ENCODE results near the gene FAM114A1.

Gene FAM114A1

GRCh38 chr4:38930204-38930603 is 62.6 kb downstream of the FAM114A1 start:
- Histone ChIP-seq H2BK5ac (ENCODE audit: low read length) (no peak overlapping the region), H3K4me1 (ENCODE audit: control insufficient read depth, low read depth, low read length) (no peaks in the 10 kb centered on the region), H4K8ac (ENCODE audit: low read depth, low read length) (no peak overlapping the region), H3K4ac (ENCODE audit: low read depth, low read length) (no peak overlapping the region), H3K9ac (ENCODE audit: low read length) (no peak overlapping the region), H2BK15ac (replicated peaks; ENCODE audit: low read depth) (no peak overlapping the region), H3K23ac (ENCODE audit: low read length) (no peak overlapping the region), H3K79me1 (ENCODE audit: low read length) (no peaks in the 10 kb centered on the region), H3K79me2 (ENCODE audit: control insufficient read depth, insufficient read depth, low read length) (no peaks in the 10 kb centered on the region), H3K56ac (ENCODE audit: low read length) (no peak overlapping the region), H4K5ac (ENCODE audit: low read length) (no peak overlapping the region), H2BK120ac (ENCODE audit: low read depth, low read length) (no peak overlapping the region), H3K4me2 (ENCODE audit: low read length) (no peak overlapping the region), H3K27ac (ENCODE audit: low read depth, low read length) (no peak overlapping the region), H3K36me3 (ENCODE audit: control insufficient read depth, insufficient read depth, low read length) (no peaks in the 10 kb centered on the region), H3K18ac (ENCODE audit: low read length) (no peak overlapping the region), H3K27me3 (ENCODE audit: insufficient read depth, low read length, poor library complexity) (no peaks in the 10 kb centered on the region), H3K4me3 (ENCODE audit: low read length) (no peak overlapping the region), H2AK5ac (ENCODE audit: low read length) (no peak overlapping the region)
- no peak for DNase-seq
- WGBS (ENCODE audit: extremely low coverage, insufficient coverage, low lambda C conversion rate), result no CpG with 5 or more reads among the region's 1 CpG

- no peak overlapping the region for H3K23ac ChIP-seq (ENCODE audit: low read length)
- H3K4ac ChIP-seq (ENCODE audit: low read depth, low read length), result no peak overlapping the region
- H3K18ac ChIP-seq (ENCODE audit: low read length), result no peak overlapping the region
- no peak overlapping the region for H3K9ac ChIP-seq (ENCODE audit: low read length)
- no peak overlapping the region for H3K56ac ChIP-seq (ENCODE audit: low read length)
- no peak overlapping the region for H3K4me2 ChIP-seq (ENCODE audit: low read length)
- no CpG with 5 or more reads among the region's 6 CpGs for WGBS (ENCODE audit: extremely low coverage, insufficient coverage, low lambda C conversion rate)
- DNase-seq, result no peak
- H3K4me3 ChIP-seq (ENCODE audit: low read length), result no peak overlapping the region
- H3K79me1 ChIP-seq (ENCODE audit: low read length), result no peaks in the 10 kb centered on the region
- H2BK120ac ChIP-seq (ENCODE audit: low read depth, low read length), result no peak overlapping the region
- no peak overlapping the region for H3K27ac ChIP-seq (ENCODE audit: low read depth, low read length)
- no peaks in the 10 kb centered on the region for H3K4me1 ChIP-seq (ENCODE audit: control insufficient read depth, low read depth, low read length)
- H3K27me3 ChIP-seq (ENCODE audit: insufficient read depth, low read length, poor library complexity), result no peaks in the 10 kb centered on the region
- no peak overlapping the region for H2BK15ac ChIP-seq (replicated peaks; ENCODE audit: low read depth)
- no peak overlapping the region for H2AK5ac ChIP-seq (ENCODE audit: low read length)
- no peaks in the 10 kb centered on the region for H3K79me2 ChIP-seq (ENCODE audit: control insufficient read depth, insufficient read depth, low read length)
- H3K36me3 ChIP-seq (ENCODE audit: control insufficient read depth, insufficient read depth, low read length), result no peaks in the 10 kb centered on the region
- no peak overlapping the region for H4K8ac ChIP-seq (ENCODE audit: low read depth, low read length)
- no peak overlapping the region for H2BK5ac ChIP-seq (ENCODE audit: low read length)
- H4K5ac ChIP-seq (ENCODE audit: low read length), result no peak overlapping the region
Observed at GRCh38 chr4:38930707-38931106, 63.1 kb downstream of the FAM114A1 start.

- Histone ChIP-seq H3K36me3 (ENCODE audit: control insufficient read depth, insufficient read depth, low read length) (no peaks in the 10 kb centered on the region), H2BK120ac (ENCODE audit: low read depth, low read length) (no peak overlapping the region), H3K79me2 (ENCODE audit: control insufficient read depth, insufficient read depth, low read length) (no peaks in the 10 kb centered on the region), H3K4me2 (ENCODE audit: low read length) (no peak overlapping the region), H3K79me1 (ENCODE audit: low read length) (no peaks in the 10 kb centered on the region), H2AK5ac (ENCODE audit: low read length) (no peak overlapping the region), H2BK5ac (ENCODE audit: low read length) (no peak overlapping the region), H4K8ac (ENCODE audit: low read depth, low read length) (no peak overlapping the region), H3K18ac (ENCODE audit: low read length) (no peak overlapping the region), H3K27me3 (ENCODE audit: insufficient read depth, low read length, poor library complexity) (no peaks in the 10 kb centered on the region), H3K23ac (ENCODE audit: low read length) (no peak overlapping the region), H2BK15ac (replicated peaks; ENCODE audit: low read depth) (no peak overlapping the region), H3K27ac (ENCODE audit: low read depth, low read length) (no peak overlapping the region), H3K9ac (ENCODE audit: low read length) (no peak overlapping the region), H3K4me1 (ENCODE audit: control insufficient read depth, low read depth, low read length) (no peaks in the 10 kb centered on the region), H3K56ac (ENCODE audit: low read length) (no peak overlapping the region), H3K4me3 (ENCODE audit: low read length) (no peak overlapping the region), H4K5ac (ENCODE audit: low read length) (no peak overlapping the region), H3K4ac (ENCODE audit: low read depth, low read length) (no peak overlapping the region)
- no CpG with 5 or more reads among the region's 5 CpGs for WGBS (ENCODE audit: extremely low coverage, insufficient coverage, low lambda C conversion rate)
- no peak for DNase-seq
Observed at GRCh38 chr4:38931125-38931524, 63.5 kb downstream of the FAM114A1 start.

GRCh38 chr4:38935391-38936073 is 67.9 kb downstream of the FAM114A1 start:
- H3K36me3 ChIP-seq (ENCODE audit: control insufficient read depth, insufficient read depth, low read length), result no peaks in the 10 kb centered on the region
- no peaks in the 10 kb centered on the region for H3K79me2 ChIP-seq (ENCODE audit: control insufficient read depth, insufficient read depth, low read length)
- H2BK15ac ChIP-seq (replicated peaks; ENCODE audit: low read depth), result no peak overlapping the region
- H3K4me2 ChIP-seq (ENCODE audit: low read length), result no peak overlapping the region
- no peak overlapping the region for H3K18ac ChIP-seq (ENCODE audit: low read length)
- H3K4ac ChIP-seq (ENCODE audit: low read depth, low read length), result no peak overlapping the region
- no peak overlapping the region for H2BK5ac ChIP-seq (ENCODE audit: low read length)
- no peak overlapping the region for H2BK120ac ChIP-seq (ENCODE audit: low read depth, low read length)
- H3K56ac ChIP-seq (ENCODE audit: low read length), result no peak overlapping the region
- no peak overlapping the region for H3K4me3 ChIP-seq (ENCODE audit: low read length)
- no peak overlapping the region for H3K27ac ChIP-seq (ENCODE audit: low read depth, low read length)
- H3K23ac ChIP-seq (ENCODE audit: low read length), result no peak overlapping the region
- H4K8ac ChIP-seq (ENCODE audit: low read depth, low read length), result no peak overlapping the region
- H3K9ac ChIP-seq (ENCODE audit: low read length), result no peak overlapping the region
- H3K27me3 ChIP-seq (ENCODE audit: insufficient read depth, low read length, poor library complexity), result no peaks in the 10 kb centered on the region
- no peaks in the 10 kb centered on the region for H3K79me1 ChIP-seq (ENCODE audit: low read length)
- no peak overlapping the region for H2AK5ac ChIP-seq (ENCODE audit: low read length)
- DNase-seq, result no peak
- H4K5ac ChIP-seq (ENCODE audit: low read length), result no peak overlapping the region
- no peaks in the 10 kb centered on the region for H3K4me1 ChIP-seq (ENCODE audit: control insufficient read depth, low read depth, low read length)
- no CpG with 5 or more reads among the region's 5 CpGs for WGBS (ENCODE audit: extremely low coverage, insufficient coverage, low lambda C conversion rate)

- no peak overlapping the region for H2AK5ac ChIP-seq (ENCODE audit: low read length)
- no peaks in the 10 kb centered on the region for H3K79me2 ChIP-seq (ENCODE audit: control insufficient read depth, insufficient read depth, low read length)
- H3K23ac ChIP-seq (ENCODE audit: low read length), result no peak overlapping the region
- H3K4me3 ChIP-seq (ENCODE audit: low read length), result no peak overlapping the region
- H3K79me1 ChIP-seq (ENCODE audit: low read length), result no peaks in the 10 kb centered on the region
- H3K4me1 ChIP-seq (ENCODE audit: control insufficient read depth, low read depth, low read length), result no peaks in the 10 kb centered on the region
- H3K36me3 ChIP-seq (ENCODE audit: control insufficient read depth, insufficient read depth, low read length), result peaks cover 2% of the 10 kb centered on the region
- H3K4ac ChIP-seq (ENCODE audit: low read depth, low read length), result no peak overlapping the region
- H2BK120ac ChIP-seq (ENCODE audit: low read depth, low read length), result no peak overlapping the region
- H3K18ac ChIP-seq (ENCODE audit: low read length), result no peak overlapping the region
- H3K27ac ChIP-seq (ENCODE audit: low read depth, low read length), result no peak overlapping the region
- H2BK5ac ChIP-seq (ENCODE audit: low read length), result no peak overlapping the region
- no CpG with 5 or more reads among the region's 1 CpG for WGBS (ENCODE audit: extremely low coverage, insufficient coverage, low lambda C conversion rate)
- no peak for DNase-seq
- no peak overlapping the region for H3K56ac ChIP-seq (ENCODE audit: low read length)
- H3K9ac ChIP-seq (ENCODE audit: low read length), result no peak overlapping the region
- no peak overlapping the region for H3K4me2 ChIP-seq (ENCODE audit: low read length)
- H4K8ac ChIP-seq (ENCODE audit: low read depth, low read length), result no peak overlapping the region
- H4K5ac ChIP-seq (ENCODE audit: low read length), result no peak overlapping the region
- H3K27me3 ChIP-seq (ENCODE audit: insufficient read depth, low read length, poor library complexity), result no peaks in the 10 kb centered on the region
- no peak overlapping the region for H2BK15ac ChIP-seq (replicated peaks; ENCODE audit: low read depth)
Observed at GRCh38 chr4:38939165-38939564, 71.6 kb downstream of the FAM114A1 start.

GRCh38 chr4:38940476-38940875 is 72.9 kb downstream of the FAM114A1 start:
- no peak overlapping the region for H3K9ac ChIP-seq (ENCODE audit: low read length)
- H2BK120ac ChIP-seq (ENCODE audit: low read depth, low read length), result no peak overlapping the region
- H3K79me2 ChIP-seq (ENCODE audit: control insufficient read depth, insufficient read depth, low read length), result no peaks in the 10 kb centered on the region
- WGBS (ENCODE audit: extremely low coverage, insufficient coverage, low lambda C conversion rate), result no CpG with 5 or more reads among the region's 3 CpGs
- no peak overlapping the region for H3K23ac ChIP-seq (ENCODE audit: low read length)
- peaks cover 2% of the 10 kb centered on the region for H3K36me3 ChIP-seq (ENCODE audit: control insufficient read depth, insufficient read depth, low read length)
- no peak overlapping the region for H3K4ac ChIP-seq (ENCODE audit: low read depth, low read length)
- no peak overlapping the region for H2AK5ac ChIP-seq (ENCODE audit: low read length)
- no peaks in the 10 kb centered on the region for H3K79me1 ChIP-seq (ENCODE audit: low read length)
- H3K27me3 ChIP-seq (ENCODE audit: insufficient read depth, low read length, poor library complexity), result no peaks in the 10 kb centered on the region
- DNase-seq, result no peak
- H2BK5ac ChIP-seq (ENCODE audit: low read length), result no peak overlapping the region
- no peak overlapping the region for H3K27ac ChIP-seq (ENCODE audit: low read depth, low read length)
- H4K8ac ChIP-seq (ENCODE audit: low read depth, low read length), result no peak overlapping the region
- no peak overlapping the region for H3K4me2 ChIP-seq (ENCODE audit: low read length)
- H4K5ac ChIP-seq (ENCODE audit: low read length), result no peak overlapping the region
- H3K4me3 ChIP-seq (ENCODE audit: low read length), result no peak overlapping the region
- no peak overlapping the region for H3K56ac ChIP-seq (ENCODE audit: low read length)
- no peaks in the 10 kb centered on the region for H3K4me1 ChIP-seq (ENCODE audit: control insufficient read depth, low read depth, low read length)
- H2BK15ac ChIP-seq (replicated peaks; ENCODE audit: low read depth), result no peak overlapping the region
- no peak overlapping the region for H3K18ac ChIP-seq (ENCODE audit: low read length)
